B cell (primary cell): Measurements from ENCODE around the gene TMEM131L.

Experiments
- CTCF ChIP-seq: fragments of 200-600 bp; IDR thresholded peaks from one replicate; pipeline ENCODE4 v1.8.0; 2022; ENCODE audit warnings: antibody characterized with exemption, mild to moderate bottlenecking
- EZH2 ChIP-seq: IDR thresholded peaks from 2 replicates; pipeline ENCODE4 v1.6.1; 2012; ENCODE audit warnings: borderline replicate concordance, low read depth, mild to moderate bottlenecking, moderate library complexity, low read length; ENCODE audit not compliant: insufficient read depth, poor library complexity, severe bottlenecking

- TF ChIP-seq CTCF: no peak
- no peak for TF ChIP-seq EZH2
Observed at GRCh38 chr4:153571006-153571545, 104.9 kb downstream of the TMEM131L start.
